Measurements from ENCODE around the gene ITGB5.

- TF ChIP-seq CTCF (IDR thresholded peaks at IDR 0.05) (no peak), EZH2 (IDR thresholded peaks at IDR 0.05; ENCODE audit: borderline replicate concordance, insufficient read depth, low read depth, low read length, poor library complexity, severe bottlenecking) (no peak)
These were observed 120.8 kb downstream of the ITGB5 start for GRCh38 chr3:124766113-124767095.
